ENCODE data around the gene SRC. TPM values are rescaled to one million over a fixed set of nuclear protein-coding genes. Genes with fewer than 3 reads are reported as not detected.

The SRC gene
- total and polyA plus RNA-seq, 3 donors from 2014 or later: 90.3 to 179 (median 143) TPM

- 83 to 90% methylated on average over 2 to 12 of the region's 12 CpGs for WGBS, 2 donors
- Histone ChIP-seq H3K4me1 (no peaks in the 10 kb centered on the region), H3K9me3 (no peaks in the 10 kb centered on the region), H3K27me3 (no peaks in the 10 kb centered on the region), H3K27ac (no peak overlapping the region), H3K4me3 (no peak overlapping the region), H3K36me3 (ENCODE audit: low read depth, missing control alignments) (no peaks in the 10 kb centered on the region)
- DNase-seq: no peak
- intact Hi-C loops (cut with DNase I; ENCODE audit: low total_unique reads): loop anchor here (10.0 kb wide), 1 partner anchor 104 kb away; the partner anchor contains the start of gene MANBAL
- TF ChIP-seq POLR2A (IDR thresholded peaks at IDR 0.05) (no peak), CTCF (IDR thresholded peaks at IDR 0.05) (no peak)
Observed at GRCh38 chr20:37389241-37389747, 43.4 kb downstream of the SRC start.

- intact Hi-C loops (cut with DNase I; ENCODE audit: low total_unique reads): loop anchor here (10.0 kb wide), 1 partner anchor 105 kb away; the partner anchor contains the start of gene MANBAL
- DNase-seq: no peak
- Histone ChIP-seq H3K27ac (no peak overlapping the region), H3K27me3 (no peaks in the 10 kb centered on the region), H3K9me3 (no peaks in the 10 kb centered on the region), H3K4me3 (no peak overlapping the region), H3K36me3 (ENCODE audit: low read depth, missing control alignments) (no peaks in the 10 kb centered on the region), H3K4me1 (no peaks in the 10 kb centered on the region)
- WGBS, 2 donors: 95 to 97% methylated on average over 3 to 6 of the region's 6 CpGs
- TF ChIP-seq CTCF (IDR thresholded peaks at IDR 0.05) (no peak), POLR2A (IDR thresholded peaks at IDR 0.05) (no peak)
Observed at GRCh38 chr20:37389844-37390275, 43.9 kb downstream of the SRC start.

- H3K36me3 ChIP-seq (ENCODE audit: low read depth, missing control alignments): no peaks in the 10 kb centered on the region
- 83 to 92% methylated on average over 9 of the region's 9 CpGs for WGBS, 2 donors
- H3K9me3 ChIP-seq: no peaks in the 10 kb centered on the region
- DNase-seq: no peak
- intact Hi-C loops (cut with DNase I; ENCODE audit: low total_unique reads): no loop called here
- no peak overlapping the region for H3K4me3 ChIP-seq
- TF ChIP-seq POLR2A (IDR thresholded peaks at IDR 0.05): no peak
- no peak for TF ChIP-seq CTCF (IDR thresholded peaks at IDR 0.05)
- no peaks in the 10 kb centered on the region for H3K27me3 ChIP-seq
- no peaks in the 10 kb centered on the region for H3K4me1 ChIP-seq
- H3K27ac ChIP-seq: no peak overlapping the region
Observed at GRCh38 chr20:37390503-37390890, 44.6 kb downstream of the SRC start.

GRCh38 chr20:37390891-37391525 lies 45.1 kb downstream of the SRC start:
- peaks cover 3% of the 10 kb centered on the region for H3K4me1 ChIP-seq
- no peak overlapping the region for H3K27ac ChIP-seq

More at GRCh38 chr20:37390891-37391525, 45.1 kb downstream of the SRC start:
- Histone ChIP-seq H3K27me3 (no peaks in the 10 kb centered on the region), H3K36me3 (ENCODE audit: low read depth, missing control alignments) (no peaks in the 10 kb centered on the region), H3K9me3 (no peaks in the 10 kb centered on the region), H3K4me3 (no peak overlapping the region)
- intact Hi-C loops (cut with DNase I; ENCODE audit: low total_unique reads): no loop called here
- DNase-seq: no peak
- WGBS, 2 donors: 68 to 71% methylated on average over 7 to 10 of the region's 12 CpGs
- TF ChIP-seq POLR2A (IDR thresholded peaks at IDR 0.05): no peak
- TF ChIP-seq CTCF (IDR thresholded peaks at IDR 0.05): no peak
